ENCODE data around the gene BBS2. TPM values are rescaled to one million over a fixed set of nuclear protein-coding genes. Genes with fewer than 3 reads are reported as not detected.

The BBS2 gene
- total RNA-seq, 2 experiments from 2014 or later = 13.9 to 18.3 TPM

- CTCF ChIA-PET (ENCODE audit: unreplicated experiment) = no interaction called here
- TF ChIP-seq CTCF (conservative IDR thresholded peaks at IDR 0.05; ENCODE audit: low read length) (no peak), EZH2phosphoT487 (IDR thresholded peaks at IDR 0.05; ENCODE audit: borderline replicate concordance, low read depth, low read length) (no peak)
Measured at GRCh38 chr16:56438038-56438437, 81.8 kb downstream of the BBS2 start.

GRCh38 chr16:56436258-56436657, 83.6 kb downstream of the BBS2 start:
- peaks cover 86% of the 10 kb centered on the region for H3K36me3 ChIP-seq (ENCODE audit: insufficient read depth, low read length)
- H3K79me2 ChIP-seq (ENCODE audit: insufficient read depth, low read depth, low read length) = no peaks in the 10 kb centered on the region; the same call in 1 of the 2 replicates
- no peak overlapping the region for H3K4me3 ChIP-seq (ENCODE audit: low read depth, low read length, poor library complexity, severe bottlenecking)
- no peak for TF ChIP-seq EZH2phosphoT487 (IDR thresholded peaks at IDR 0.05; ENCODE audit: borderline replicate concordance, low read depth, low read length)
- TF ChIP-seq CTCF (conservative IDR thresholded peaks at IDR 0.05; ENCODE audit: low read length) = no peak
- ChIA-PET POLR2A (interaction anchor here (0.7 kb wide), 1 partner anchor 16 kb away, joined by 3 read pairs; no protein-coding TSS in a partner anchor), CTCF (ENCODE audit: unreplicated experiment) (no interaction called here)
- no peak overlapping the region for H2AFZ ChIP-seq (ENCODE audit: low read length)
- BruUV-seq (replicated peaks) = no TSS peak
- intact Hi-C loops (cut with micrococcal nuclease; ENCODE audit: unreplicated experiment) = no loop called here
- no peak overlapping the region for H3K27ac ChIP-seq (ENCODE audit: low read depth, low read length, poor library complexity, severe bottlenecking)
- no peak overlapping the region for H3K4me2 ChIP-seq (ENCODE audit: low read length)
- H3K4me1 ChIP-seq (ENCODE audit: insufficient read depth, low read length, poor library complexity, severe bottlenecking) = no peaks in the 10 kb centered on the region
- no peak for DNase-seq (ENCODE audit: low spot score)
- no peaks in the 10 kb centered on the region for H3K9me3 ChIP-seq (ENCODE audit: low read length)
- H4K20me1 ChIP-seq (ENCODE audit: insufficient read depth, low read length) = no peaks in the 10 kb centered on the region
- H3K9me2 ChIP-seq (ENCODE audit: insufficient read depth, low read length) = no peaks in the 10 kb centered on the region

More at GRCh38 chr16:56438038-56438437, 81.8 kb downstream of the BBS2 start:
- H3K4me1 ChIP-seq (ENCODE audit: insufficient read depth, low read length, poor library complexity, severe bottlenecking) = no peaks in the 10 kb centered on the region
- H4K20me1 ChIP-seq (ENCODE audit: insufficient read depth, low read length) = no peaks in the 10 kb centered on the region
- no peak overlapping the region for H3K4me2 ChIP-seq (ENCODE audit: low read length)
- POLR2A ChIA-PET = interaction anchor here (0.6 to 0.9 kb wide), 3 partner anchors 11 to 1515 kb away, joined by 3 to 7 read pairs (median 5); partner anchors contain the start of genes NUDT21 and OGFOD1
- peaks cover 4% of the 10 kb centered on the region; the same call in 1 of the 2 replicates for H3K79me2 ChIP-seq (ENCODE audit: insufficient read depth, low read depth, low read length)
- intact Hi-C loops (cut with micrococcal nuclease; ENCODE audit: unreplicated experiment) = no loop called here
- H3K4me3 ChIP-seq (ENCODE audit: low read depth, low read length, poor library complexity, severe bottlenecking) = no peak overlapping the region
- H3K36me3 ChIP-seq (ENCODE audit: insufficient read depth, low read length) = peaks cover 86% of the 10 kb centered on the region
- BruUV-seq (replicated peaks) = no TSS peak
- H3K27ac ChIP-seq (ENCODE audit: low read depth, low read length, poor library complexity, severe bottlenecking) = no peak overlapping the region
- DNase-seq (ENCODE audit: low spot score) = no peak
- H2AFZ ChIP-seq (ENCODE audit: low read length) = no peak overlapping the region
- H3K9me3 ChIP-seq (ENCODE audit: low read length) = no peaks in the 10 kb centered on the region
- H3K9me2 ChIP-seq (ENCODE audit: insufficient read depth, low read length) = no peaks in the 10 kb centered on the region

Other genes with a start within 250 kb of the BBS2 start
- gene AMFR, start 94.5 kb downstream of the BBS2 start, total RNA-seq (2014; rRNA removed; shearing (Covaris generic)) = 87.7 and 108 TPM in 2 replicates
- 101 and 105 TPM in 2 replicates for gene AMFR, start 94.5 kb downstream of the BBS2 start, total RNA-seq (2022)
- gene NUDT21, start 68.7 kb downstream of the BBS2 start, total RNA-seq (2014; rRNA removed; shearing (Covaris generic)) = 123 and 229 TPM in 2 replicates
- gene NUDT21, start 68.7 kb downstream of the BBS2 start, total RNA-seq (2022) = 270 and 273 TPM in 2 replicates
- 35.1 and 78.7 TPM in 2 replicates for gene OGFOD1, start 68.5 kb downstream of the BBS2 start, total RNA-seq (2014; rRNA removed; shearing (Covaris generic))
- 45.3 and 56.8 TPM in 2 replicates for gene OGFOD1, start 68.5 kb downstream of the BBS2 start, total RNA-seq (2022)
- gene MT4, start 45.0 kb upstream of the BBS2 start, total RNA-seq (2014; rRNA removed; shearing (Covaris generic)) = not detected in 2 replicates
- gene MT4, start 45.0 kb upstream of the BBS2 start, total RNA-seq (2022) = not detected in 2 replicates
- not detected in 2 replicates for gene MT3, start 69.5 kb upstream of the BBS2 start, total RNA-seq (2014; rRNA removed; shearing (Covaris generic))
- gene MT3, start 69.5 kb upstream of the BBS2 start, total RNA-seq (2022) = not detected in 2 replicates
- 27.2 and 40.0 TPM in 2 replicates for gene MT2A, start 88.6 kb upstream of the BBS2 start, total RNA-seq (2014; rRNA removed; shearing (Covaris generic))
- gene MT2A, start 88.6 kb upstream of the BBS2 start, total RNA-seq (2022) = 5.7 and 9.3 TPM in 2 replicates
- not detected in 2 replicates for gene MT1E, start 105.8 kb upstream of the BBS2 start, total RNA-seq (2014; rRNA removed; shearing (Covaris generic))
- gene MT1E, start 105.8 kb upstream of the BBS2 start, total RNA-seq (2022) = not detected in 2 replicates
- not detected in 2 replicates for gene MT1M, start 112.6 kb upstream of the BBS2 start, total RNA-seq (2014; rRNA removed; shearing (Covaris generic))
- gene MT1M, start 112.6 kb upstream of the BBS2 start, total RNA-seq (2022) = not detected in 2 replicates
- gene MT1A, start 118.6 kb upstream of the BBS2 start, total RNA-seq (2014; rRNA removed; shearing (Covaris generic)) = not detected in 2 replicates
- gene MT1A, start 118.6 kb upstream of the BBS2 start, total RNA-seq (2022) = not detected in 2 replicates
- gene MT1B, start 131.9 kb upstream of the BBS2 start, total RNA-seq (2014; rRNA removed; shearing (Covaris generic)) = not detected in 2 replicates
- gene MT1B, start 131.9 kb upstream of the BBS2 start, total RNA-seq (2022) = not detected in 2 replicates
- gene MT1F, start 137.9 kb upstream of the BBS2 start, total RNA-seq (2014; rRNA removed; shearing (Covaris generic)) = 0.44 TPM in 1 of 2 replicates, not detected in the other
- gene MT1F, start 137.9 kb upstream of the BBS2 start, total RNA-seq (2022) = 1.8 TPM in 1 of 2 replicates, not detected in the other
- not detected in 2 replicates for gene MT1G, start 148.0 kb upstream of the BBS2 start, total RNA-seq (2014; rRNA removed; shearing (Covaris generic))
- gene MT1G, start 148.0 kb upstream of the BBS2 start, total RNA-seq (2022) = not detected in 2 replicates
- gene MT1H, start 149.8 kb upstream of the BBS2 start, total RNA-seq (2014; rRNA removed; shearing (Covaris generic)) = not detected in 2 replicates
- gene MT1H, start 149.8 kb upstream of the BBS2 start, total RNA-seq (2022) = not detected in 2 replicates
- 17.1 and 18.8 TPM in 2 replicates for gene MT1X, start 162.4 kb upstream of the BBS2 start, total RNA-seq (2014; rRNA removed; shearing (Covaris generic))
- 14.6 and 21.2 TPM in 2 replicates for gene MT1X, start 162.4 kb upstream of the BBS2 start, total RNA-seq (2022)
- 119 and 120 TPM in 2 replicates for gene NUP93, start 210.1 kb upstream of the BBS2 start, total RNA-seq (2014; rRNA removed; shearing (Covaris generic))
- 148 and 183 TPM in 2 replicates for gene NUP93, start 210.1 kb upstream of the BBS2 start, total RNA-seq (2022)